ENCODE results near the gene CD99.
"Not testable (repeated sequence)": the region's sequence is repeated elsewhere in the genome, so short reads cannot be mapped to it uniquely, and the experiment has no call there.

CD99 gene

GRCh38 chrX:2780472-2781225 is 89.6 kb downstream of the CD99 start:
- not testable (repeated sequence) for DNase-seq

- no peak for DNase-seq
These were observed 90.1 kb downstream of the CD99 start for GRCh38 chrX:2781226-2781571.

- DNase-seq = no peak
These were observed 90.6 kb downstream of the CD99 start for GRCh38 chrX:2781698-2782097.

GRCh38 chrX:2782171-2782570 is 91.1 kb downstream of the CD99 start:
- no peak for DNase-seq

GRCh38 chrX:2782778-2783177 is 91.7 kb downstream of the CD99 start:
- DNase-seq = no peak

- no peak for DNase-seq
These were observed 92.9 kb downstream of the CD99 start for GRCh38 chrX:2784026-2784425.

- DNase-seq = no peak
These were observed 94.4 kb downstream of the CD99 start for GRCh38 chrX:2785538-2785937.

- no peak for DNase-seq
These were observed 97.9 kb downstream of the CD99 start for GRCh38 chrX:2788980-2789379.

GRCh38 chrX:2789569-2789968 is 98.5 kb downstream of the CD99 start:
- DNase-seq = no peak
